DMS153 treated with DMSO at 0.1 percent for 48 hours (cell line): ENCODE results near the gene DPP4.
"Not testable (repeated sequence)": the region's sequence is repeated elsewhere in the genome, so short reads cannot be mapped to it uniquely, and the experiment has no call there.

Experiments used
- DNase-seq: peaks from one replicate; lab custom pipeline; 2025; ENCODE audit not compliant: unreplicated experiment; lab: John Stamatoyannopoulos, UW

DPP4 gene

GRCh38 chr2:162058973-162059668 lies 14.9 kb downstream of the DPP4 start:
- no peak for DNase-seq

- no peak for DNase-seq
Measured at GRCh38 chr2:162057426-162057825, 16.6 kb downstream of the DPP4 start.

GRCh38 chr2:162056796-162057399 lies 17.1 kb downstream of the DPP4 start:
- DNase-seq, result no peak

GRCh38 chr2:162053808-162054155 lies 20.2 kb downstream of the DPP4 start:
- DNase-seq, result no peak

- no peak for DNase-seq
Measured at GRCh38 chr2:162053066-162053807, 20.8 kb downstream of the DPP4 start.

- no peak for DNase-seq
Measured at GRCh38 chr2:162050513-162050961, 23.5 kb downstream of the DPP4 start.

- DNase-seq, result not testable (repeated sequence)
Measured at GRCh38 chr2:162049089-162049488, 24.9 kb downstream of the DPP4 start.

- DNase-seq, result no peak
Measured at GRCh38 chr2:162044586-162044985, 29.4 kb downstream of the DPP4 start.

GRCh38 chr2:162043132-162043531 lies 30.9 kb downstream of the DPP4 start:
- DNase-seq, result no peak

GRCh38 chr2:162041485-162041884 lies 32.5 kb downstream of the DPP4 start:
- DNase-seq, result no peak

- DNase-seq, result no peak
Measured at GRCh38 chr2:162038725-162039124, 35.3 kb downstream of the DPP4 start.

- DNase-seq, result no peak
Measured at GRCh38 chr2:162037886-162038285, 36.1 kb downstream of the DPP4 start.

GRCh38 chr2:162037028-162037795 lies 36.8 kb downstream of the DPP4 start:
- no peak for DNase-seq

- no peak for DNase-seq
Measured at GRCh38 chr2:162035981-162036380, 38.0 kb downstream of the DPP4 start.

- DNase-seq, result no peak
Measured at GRCh38 chr2:162030363-162031190, 43.4 kb downstream of the DPP4 start.

- no peak for DNase-seq
Measured at GRCh38 chr2:162029287-162029901, 44.6 kb downstream of the DPP4 start.

GRCh38 chr2:162028511-162028910 lies 45.5 kb downstream of the DPP4 start:
- DNase-seq, result no peak

- DNase-seq, result no peak
Measured at GRCh38 chr2:162025121-162025911, 48.7 kb downstream of the DPP4 start.

- DNase-seq, result no peak
Measured at GRCh38 chr2:162022290-162022945, 51.6 kb downstream of the DPP4 start.
